GM19463 (cell line): ENCODE results near the gene CPLX3.

Source experiments
- ATAC-seq: cut with Tn5 transposase; IDR thresholded peaks from one replicate; pipeline ENCODE4 v1.9.1; 2021; ENCODE audit warnings: mild to moderate bottlenecking, moderate library complexity; ENCODE audit not compliant: unreplicated experiment

CPLX3 gene

DNA sequence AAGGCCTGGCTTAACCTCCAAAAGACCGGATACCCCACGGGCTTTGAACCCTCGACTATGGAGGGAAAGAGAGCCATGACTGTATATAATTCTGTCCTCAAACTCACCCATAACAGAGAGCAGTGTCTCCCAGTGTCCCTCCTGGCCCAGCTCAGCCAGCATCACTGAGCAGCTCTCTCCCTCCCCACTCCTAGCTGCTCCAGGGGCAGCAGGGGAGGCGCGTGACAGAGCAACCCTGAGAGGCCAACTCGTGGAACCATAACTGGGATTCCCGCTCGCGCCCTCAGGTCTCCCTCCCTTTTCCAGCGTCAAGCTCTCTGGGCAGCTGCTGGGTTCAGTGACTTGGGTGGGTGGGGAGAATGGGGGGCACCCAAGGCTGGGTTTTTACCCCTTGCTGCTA, 561 bp upstream of the CPLX3 start:
- no peak for ATAC-seq

DNA sequence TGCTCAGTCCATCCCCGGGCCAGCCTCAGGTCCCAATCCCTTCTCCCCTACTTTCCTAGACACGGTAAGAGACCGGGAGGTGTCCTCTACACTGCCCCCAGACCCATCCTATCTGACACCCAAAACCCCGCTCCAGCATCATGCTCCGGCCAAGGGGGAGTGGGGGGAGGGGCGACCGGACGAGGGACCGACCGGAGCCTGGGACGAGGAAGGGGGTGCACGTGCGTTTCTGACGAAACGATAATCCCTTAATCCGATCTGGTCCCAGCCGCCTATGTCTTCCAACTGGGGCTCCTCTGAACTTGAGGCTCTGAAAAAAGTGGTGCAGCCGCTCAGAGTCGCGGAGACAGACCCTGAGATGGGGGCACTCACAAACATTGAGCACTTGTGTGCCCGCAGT, 494 bp downstream of the CPLX3 start:
- no peak for ATAC-seq

DNA sequence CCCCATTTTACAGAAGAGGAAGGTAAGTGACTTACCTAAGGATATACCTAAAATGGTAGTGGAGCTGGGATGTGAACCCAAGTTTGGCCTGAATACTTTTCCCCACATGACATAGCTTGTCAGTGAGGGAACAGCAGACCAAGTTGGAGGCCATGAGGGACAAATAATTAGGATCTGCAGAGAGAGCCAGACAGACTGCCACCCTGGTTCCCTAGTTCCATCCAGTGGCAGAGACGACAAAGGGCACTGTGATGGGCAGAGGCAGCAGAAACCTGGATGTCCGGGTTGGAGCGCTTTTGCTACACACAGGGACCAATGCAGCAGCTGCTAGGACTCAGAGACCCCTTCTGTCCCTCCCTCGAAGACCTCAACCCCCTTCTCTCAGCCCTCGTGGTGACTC, 1.2 kb downstream of the CPLX3 start:
- no peak for ATAC-seq

GRCh38 chr15:74828835-74829234, 2.4 kb downstream of the CPLX3 start:
- ATAC-seq, result no peak

GRCh38 chr15:74829486-74829885, 3.1 kb downstream of the CPLX3 start:
- no peak for ATAC-seq

GRCh38 chr15:74829991-74830390, 3.6 kb downstream of the CPLX3 start:
- no peak for ATAC-seq

- no peak for ATAC-seq
Observed at GRCh38 chr15:74830868-74831267, 4.4 kb downstream of the CPLX3 start.

DNA sequence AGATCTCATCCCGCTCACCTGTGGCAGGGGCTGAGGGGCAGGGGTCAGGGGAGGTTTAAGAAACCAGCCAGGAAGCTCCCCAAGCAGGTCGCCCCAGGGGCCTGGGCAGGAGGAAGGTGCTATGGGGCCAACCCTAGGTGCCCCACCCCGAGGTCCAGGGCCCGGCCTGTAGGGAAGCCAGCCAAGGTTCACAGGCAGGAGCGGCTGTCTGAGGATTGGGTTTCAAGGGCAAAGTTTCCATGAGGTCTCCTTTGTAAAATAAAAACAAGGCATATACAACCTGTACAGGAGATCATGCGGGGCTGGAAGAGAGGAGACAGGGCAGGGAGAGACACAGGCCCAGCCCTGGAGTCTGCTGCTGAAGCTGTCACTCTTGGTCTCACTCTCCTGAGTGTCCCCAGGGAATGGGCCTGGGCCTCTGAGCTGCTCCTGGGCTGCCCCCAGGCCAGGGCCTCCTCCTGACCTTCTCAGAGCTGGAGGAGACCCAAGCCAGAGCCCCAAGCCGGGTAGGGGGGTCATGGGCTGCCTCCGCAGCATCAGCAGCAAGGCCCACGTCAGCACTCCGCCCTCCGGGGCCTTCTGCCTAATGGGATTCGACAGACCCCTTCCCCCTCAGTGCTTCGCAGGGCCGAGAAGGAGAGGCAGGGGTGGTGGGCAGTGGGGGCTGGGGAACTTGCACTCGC, 5.5 kb downstream of the CPLX3 start:
- ATAC-seq, result no peak

- ATAC-seq, result no peak
Observed at GRCh38 chr15:74832826-74833225, 6.4 kb downstream of the CPLX3 start.

GRCh38 chr15:74833376-74834107, 7.1 kb downstream of the CPLX3 start:
- ATAC-seq, result no peak

- ATAC-seq, result no peak
Observed at GRCh38 chr15:74835312-74835823, 8.9 kb downstream of the CPLX3 start.

DNA sequence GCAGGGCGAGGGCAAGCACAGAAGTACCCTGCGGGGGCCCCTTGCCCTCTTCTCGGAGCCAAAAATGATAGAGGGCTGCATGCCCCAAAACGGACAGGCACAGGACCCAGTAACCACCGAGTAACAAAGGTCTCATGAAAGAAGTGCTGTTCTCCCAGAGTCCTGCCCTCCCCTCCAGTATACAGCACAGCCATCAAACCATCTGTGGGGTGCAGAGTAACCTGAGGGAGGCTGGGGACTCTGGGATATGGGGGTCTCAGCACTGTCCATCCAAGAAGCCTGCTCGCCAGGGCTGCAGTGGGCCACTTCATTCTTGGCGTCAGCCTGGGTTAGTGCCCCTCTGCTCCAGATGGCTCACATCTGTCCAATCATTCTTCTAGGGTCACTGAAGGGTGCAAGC, 10.4 kb downstream of the CPLX3 start:
- no peak for ATAC-seq

DNA sequence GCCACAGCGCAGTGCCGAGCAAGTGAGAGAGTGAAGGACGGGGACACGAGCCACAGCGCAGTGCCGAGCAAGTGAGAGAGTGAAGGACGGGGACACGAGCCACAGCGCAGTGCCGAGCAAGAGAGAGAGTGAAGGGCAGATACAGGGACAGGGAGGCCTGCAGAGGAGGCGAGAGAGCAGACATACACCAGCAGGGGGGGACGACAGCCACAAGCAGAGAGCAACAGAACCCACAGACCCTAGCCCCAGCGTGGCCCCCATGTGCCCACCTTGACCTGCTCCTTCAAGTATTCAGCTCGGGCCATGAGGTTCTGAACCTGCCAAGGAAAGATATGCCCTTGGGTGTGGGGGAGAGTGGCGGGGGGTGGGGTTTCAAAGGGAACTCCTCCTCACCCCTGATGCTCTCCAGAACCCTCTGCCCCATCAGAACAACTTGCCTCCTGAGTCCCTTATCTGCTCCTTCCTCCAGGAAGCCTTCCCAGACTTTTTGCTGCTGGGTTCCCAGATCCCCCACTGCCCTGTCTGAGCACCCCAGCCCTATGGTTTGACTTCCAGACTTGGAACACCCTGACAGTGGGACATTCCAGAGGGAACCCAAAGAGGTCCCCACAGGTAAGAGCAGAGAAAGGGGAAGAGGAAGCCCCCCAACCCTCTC, 11.2 kb downstream of the CPLX3 start:
- no peak for ATAC-seq

- no peak for ATAC-seq
Observed at GRCh38 chr15:74838137-74838516, 11.7 kb downstream of the CPLX3 start.

DNA sequence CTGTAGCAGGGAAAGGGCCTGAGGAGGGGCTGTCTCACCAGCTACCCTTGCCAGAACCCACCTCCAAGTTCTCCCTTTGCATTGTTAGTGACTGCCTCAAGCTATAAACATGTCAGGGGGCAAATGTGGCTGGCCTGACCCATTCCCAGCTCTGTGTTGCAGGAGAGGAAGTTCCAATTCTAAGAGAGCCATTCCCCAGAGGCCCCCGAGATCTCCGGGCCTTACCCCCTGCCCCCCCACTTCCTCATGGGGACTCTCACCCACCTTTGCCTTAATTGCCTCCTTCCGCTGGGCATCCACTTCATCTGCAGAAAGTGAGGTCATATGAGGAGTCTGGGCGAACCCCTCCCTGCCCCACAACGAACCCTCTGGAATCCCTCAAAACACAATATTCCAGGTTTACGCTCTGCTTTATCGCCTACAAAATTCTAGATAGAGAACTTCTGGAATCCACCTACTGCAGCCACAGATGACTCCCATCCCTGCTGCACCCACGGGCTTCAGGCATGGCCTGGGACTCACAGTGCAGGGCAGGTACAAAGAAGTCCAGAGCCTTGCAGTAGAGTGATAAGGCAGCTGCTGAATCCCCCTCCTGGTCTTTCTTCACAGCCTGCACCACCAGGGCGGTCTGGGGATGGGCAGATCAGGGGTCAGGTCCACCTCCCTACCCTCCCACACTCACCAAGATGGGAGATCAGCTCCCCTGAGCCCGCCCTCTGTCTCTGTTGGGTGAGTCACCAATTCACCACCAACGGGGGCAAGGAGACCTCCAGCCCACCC, 12.5 kb downstream of the CPLX3 start:
- ATAC-seq, result no peak

DNA sequence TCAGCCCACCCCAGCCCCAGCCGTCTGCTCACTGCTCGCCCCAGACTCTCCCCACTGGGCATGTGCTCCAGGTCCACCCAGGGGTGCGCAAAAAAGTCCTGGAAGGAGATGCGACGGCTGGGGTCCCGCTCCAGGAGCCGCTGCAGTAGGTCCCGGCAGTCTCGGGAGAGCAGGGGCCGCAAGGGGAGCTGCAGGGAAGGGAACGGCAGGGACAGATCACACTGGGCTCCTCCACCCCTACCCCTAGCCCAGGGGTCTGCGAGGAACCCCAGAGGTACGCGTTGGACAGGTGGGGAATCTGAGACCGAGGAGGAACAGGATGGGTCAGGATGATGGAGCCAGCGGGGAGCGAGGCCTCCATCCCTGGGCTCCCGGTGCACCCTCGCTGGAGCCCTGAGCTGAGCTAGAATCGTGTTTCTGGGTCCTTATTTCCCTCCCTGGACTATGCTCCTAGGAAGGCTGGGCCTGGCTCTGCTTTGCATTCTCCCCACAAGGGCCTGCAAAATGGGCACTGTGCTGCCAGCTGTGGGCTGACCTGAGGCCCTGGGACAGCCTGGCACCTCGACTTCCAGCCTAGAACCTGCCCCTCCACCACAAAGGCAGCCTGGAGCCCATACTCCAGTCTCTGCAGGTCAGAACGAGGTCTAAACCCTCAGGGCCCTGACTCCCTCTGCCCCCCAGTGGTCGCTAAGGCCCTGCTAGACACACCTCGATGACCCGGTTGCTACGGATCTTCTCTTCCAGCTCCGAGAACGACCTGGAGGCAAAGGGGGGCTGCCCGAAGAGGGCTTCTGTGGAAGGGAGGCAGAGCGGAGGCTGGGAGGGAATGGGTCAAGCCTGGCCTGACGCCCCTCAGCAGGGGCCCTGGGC, 13.3 kb downstream of the CPLX3 start:
- no peak for ATAC-seq

GRCh38 chr15:74840851-74841775, 14.7 kb downstream of the CPLX3 start:
- ATAC-seq, result no peak

DNA sequence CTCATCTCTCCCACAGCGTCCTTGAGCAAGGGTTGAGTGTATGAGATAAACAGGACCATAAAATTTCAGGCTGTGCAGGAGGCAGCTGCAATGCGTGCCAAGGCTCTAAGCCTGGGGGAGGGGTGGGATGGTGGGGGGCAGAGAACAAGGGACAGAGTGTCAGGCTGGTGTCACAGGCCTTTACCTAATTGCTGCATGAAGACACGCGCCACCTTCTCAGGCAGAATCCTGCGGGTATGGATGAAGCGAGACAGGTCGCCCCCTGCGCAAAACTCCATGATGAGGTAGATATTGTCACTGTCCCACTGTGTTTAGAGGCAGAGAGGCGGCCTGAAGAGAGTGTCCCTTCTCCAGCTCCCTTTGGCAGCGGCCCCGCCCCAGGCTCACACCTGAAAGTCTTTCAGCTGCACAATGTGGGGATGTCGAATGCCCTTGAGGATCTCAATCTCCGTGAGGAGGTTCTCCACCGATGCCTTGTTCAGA, 15.5 kb downstream of the CPLX3 start:
- ATAC-seq, result no peak
